Measurements from ENCODE around the gene FILIP1L. TPM values are rescaled to one million over a fixed set of nuclear protein-coding genes. Genes with fewer than 3 reads are reported as not detected.

The FILIP1L gene
- total and polyA plus RNA-seq, 2 of the 13 experiments (the other 11 are each of a cell fraction or from before 2014, with no cell fraction given), result 8.1 to 187 TPM

GRCh38 chr3:99934975-99935797 is 179.1 kb downstream of the FILIP1L start (continued):
- TF ChIP-seq POLR2A (IDR thresholded peaks at IDR 0.05; ENCODE audit: insufficient read depth in 1 of 2, low read depth in 2 of 2, low read length in 2 of 2), result no peak
- TF ChIP-seq NR2C2 (CRISPR knock-in tag; IDR thresholded peaks at IDR 0.05; ENCODE audit: borderline replicate concordance), result 0 out of 2 replicates have a peak, but pooled peaks have one; percentile 62
- no peak for TF ChIP-seq ZNF382 (CRISPR knock-in tag; IDR thresholded peaks at IDR 0.05; ENCODE audit: borderline replicate concordance)
- TF ChIP-seq, protein P1, sequence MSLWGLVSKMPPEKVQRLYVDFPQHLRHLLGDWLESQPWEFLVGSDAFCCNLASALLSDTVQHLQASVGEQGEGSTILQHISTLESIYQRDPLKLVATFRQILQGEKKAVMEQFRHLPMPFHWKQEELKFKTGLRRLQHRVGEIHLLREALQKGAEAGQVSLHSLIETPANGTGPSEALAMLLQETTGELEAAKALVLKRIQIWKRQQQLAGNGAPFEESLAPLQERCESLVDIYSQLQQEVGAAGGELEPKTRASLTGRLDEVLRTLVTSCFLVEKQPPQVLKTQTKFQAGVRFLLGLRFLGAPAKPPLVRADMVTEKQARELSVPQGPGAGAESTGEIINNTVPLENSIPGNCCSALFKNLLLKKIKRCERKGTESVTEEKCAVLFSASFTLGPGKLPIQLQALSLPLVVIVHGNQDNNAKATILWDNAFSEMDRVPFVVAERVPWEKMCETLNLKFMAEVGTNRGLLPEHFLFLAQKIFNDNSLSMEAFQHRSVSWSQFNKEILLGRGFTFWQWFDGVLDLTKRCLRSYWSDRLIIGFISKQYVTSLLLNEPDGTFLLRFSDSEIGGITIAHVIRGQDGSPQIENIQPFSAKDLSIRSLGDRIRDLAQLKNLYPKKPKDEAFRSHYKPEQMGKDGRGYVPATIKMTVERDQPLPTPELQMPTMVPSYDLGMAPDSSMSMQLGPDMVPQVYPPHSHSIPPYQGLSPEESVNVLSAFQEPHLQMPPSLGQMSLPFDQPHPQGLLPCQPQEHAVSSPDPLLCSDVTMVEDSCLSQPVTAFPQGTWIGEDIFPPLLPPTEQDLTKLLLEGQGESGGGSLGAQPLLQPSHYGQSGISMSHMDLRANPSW (CRISPR knock-in tag; IDR thresholded peaks at IDR 0.05; ENCODE audit: borderline replicate concordance), result peak; percentile 63; the same call in 1 of the 2 replicates
- no peak for TF ChIP-seq PRMT3 (CRISPR knock-in tag; IDR thresholded peaks at IDR 0.05; ENCODE audit: borderline replicate concordance, low read depth)
- 0 out of 2 replicates have a peak, but pooled peaks have one; percentile 21 for TF ChIP-seq ZMYM2 (CRISPR knock-in tag; IDR thresholded peaks at IDR 0.05)
- TF ChIP-seq GTF2F1 (IDR thresholded peaks at IDR 0.05; ENCODE audit: low read length), result no peak
- TF ChIP-seq NR2F2 (IDR thresholded peaks at IDR 0.05; ENCODE audit: borderline replicate concordance, low read depth), result peak; percentile 77
- no peak; the same call in 1 of the 2 replicates for TF ChIP-seq FOXJ3 (CRISPR knock-in tag; IDR thresholded peaks at IDR 0.05; ENCODE audit: borderline replicate concordance)
- TF ChIP-seq ZBTB7A (CRISPR knock-in tag; IDR thresholded peaks at IDR 0.05), result no peak
- 0 out of 2 replicates have a peak, but pooled peaks have one; percentile 32 for TF ChIP-seq MAFF (IDR thresholded peaks at IDR 0.05; ENCODE audit: low read depth, low read length)
- peak; percentile 17 for TF ChIP-seq TEAD3 (CRISPR knock-in tag; optimal IDR thresholded peaks at IDR 0.05; ENCODE audit: borderline replicate concordance)
- peak; percentile 77 for TF ChIP-seq BHLHE40 (IDR thresholded peaks at IDR 0.05; ENCODE audit: low read length)
- no peak for TF ChIP-seq ZNF746 (CRISPR knock-in tag; IDR thresholded peaks at IDR 0.05)
- no peak for TF ChIP-seq ZNF337 (CRISPR knock-in tag; IDR thresholded peaks at IDR 0.05; ENCODE audit: borderline replicate concordance, low read depth)
- TF ChIP-seq NCOR1 (IDR thresholded peaks at IDR 0.05; ENCODE audit: borderline replicate concordance, low read length), result peak; percentile 85; the same call in 1 of the 2 replicates

All from HepG2 (cell line).